Measurements from ENCODE around the gene NEK1. TPM values are rescaled to one million over a fixed set of nuclear protein-coding genes. Genes with fewer than 3 reads are reported as not detected.
A peak's percentile ranks its signal among the peaks of the same experiment; 100 is the strongest.
"Not testable (repeated sequence)": the region's sequence is repeated elsewhere in the genome, so short reads cannot be mapped to it uniquely, and the experiment has no call there.

The NEK1 gene
- total RNA-seq, 1 donor from 2014 or later = 15.9 TPM

- intact Hi-C loops (cut with micrococcal nuclease) = loop anchor here (10.0 kb wide), 1 partner anchor 571 kb away; no protein-coding TSS in a partner anchor
- peak; percentile 37 for ATAC-seq
Observed at GRCh38 chr4:169565606-169566005, 46.8 kb downstream of the NEK1 start.

GRCh38 chr4:169557061-169557636 lies 55.2 kb downstream of the NEK1 start:
- ATAC-seq (no peak), DNase-seq (no peak)
- intact Hi-C loops (cut with micrococcal nuclease) = no loop called here

More at GRCh38 chr4:169565606-169566005, 46.8 kb downstream of the NEK1 start:
- no peak for DNase-seq

GRCh38 chr4:169546548-169546947 lies 65.8 kb downstream of the NEK1 start:
- DNase-seq; ATAC-seq; intact Hi-C loops (cut with micrococcal nuclease): not testable (repeated sequence)

GRCh38 chr4:169540774-169541173 lies 71.6 kb downstream of the NEK1 start:
- intact Hi-C loops (cut with micrococcal nuclease) = no loop called here
- ATAC-seq = no peak
- no peak for DNase-seq

GRCh38 chr4:169530048-169530447 lies 82.3 kb downstream of the NEK1 start:
- ATAC-seq = no peak

GRCh38 chr4:169523796-169524195 lies 88.6 kb downstream of the NEK1 start:
- intact Hi-C loops (cut with micrococcal nuclease) = no loop called here
- DNase-seq (no peak), ATAC-seq (no peak)

More at GRCh38 chr4:169530048-169530447, 82.3 kb downstream of the NEK1 start:
- intact Hi-C loops (cut with micrococcal nuclease) = no loop called here
- DNase-seq = no peak

GRCh38 chr4:169510617-169511016 lies 101.8 kb downstream of the NEK1 start:
- ATAC-seq (no peak), DNase-seq (no peak)
- intact Hi-C loops (cut with micrococcal nuclease) = no loop called here

- intact Hi-C loops (cut with micrococcal nuclease) = no loop called here
- DNase-seq (no peak), ATAC-seq (no peak)
Observed at GRCh38 chr4:169506903-169507302, 105.5 kb downstream of the NEK1 start.

- DNase-seq; ATAC-seq; intact Hi-C loops (cut with micrococcal nuclease): not testable (repeated sequence)
Observed at GRCh38 chr4:169499907-169500306, 112.5 kb downstream of the NEK1 start.

- intact Hi-C loops (cut with micrococcal nuclease); DNase-seq; ATAC-seq: not testable (repeated sequence)
Observed at GRCh38 chr4:169494234-169494633, 118.1 kb downstream of the NEK1 start.

GRCh38 chr4:169493164-169493524 lies 119.2 kb downstream of the NEK1 start:
- DNase-seq = no peak
- intact Hi-C loops (cut with micrococcal nuclease) = no loop called here
- no peak for ATAC-seq

GRCh38 chr4:169492436-169493163 lies 119.8 kb downstream of the NEK1 start:
- peak; percentile 27 for ATAC-seq
- peak; percentile 19 for DNase-seq
- intact Hi-C loops (cut with micrococcal nuclease) = no loop called here

- ATAC-seq = no peak
- intact Hi-C loops (cut with micrococcal nuclease) = no loop called here
Observed at GRCh38 chr4:169491211-169491610, 121.2 kb downstream of the NEK1 start.

GRCh38 chr4:169489306-169489705 lies 123.1 kb downstream of the NEK1 start:
- no peak for DNase-seq
- no peak for ATAC-seq
- intact Hi-C loops (cut with micrococcal nuclease) = loop anchor here (10.0 kb wide), 2 partner anchors 465 to 495 kb away; no protein-coding TSS in a partner anchor

More at GRCh38 chr4:169491211-169491610, 121.2 kb downstream of the NEK1 start:
- no peak for DNase-seq

- peak; percentile 47 for ATAC-seq
- intact Hi-C loops (cut with micrococcal nuclease) = loop anchor here (10.0 kb wide), 2 partner anchors 461 to 491 kb away; no protein-coding TSS in a partner anchor
- no peak for DNase-seq
Observed at GRCh38 chr4:169485791-169486742, 126.3 kb downstream of the NEK1 start.

GRCh38 chr4:169485086-169485485 lies 127.3 kb downstream of the NEK1 start:
- ATAC-seq = no peak
- no peak for DNase-seq
- intact Hi-C loops (cut with micrococcal nuclease) = loop anchor here (10.0 kb wide), 2 partner anchors 460 to 490 kb away; no protein-coding TSS in a partner anchor

GRCh38 chr4:169484485-169484884 lies 127.9 kb downstream of the NEK1 start:
- DNase-seq (no peak), ATAC-seq (no peak)
- intact Hi-C loops (cut with micrococcal nuclease) = loop anchor here (10.0 kb wide), 2 partner anchors 460 to 490 kb away; no protein-coding TSS in a partner anchor

- no peak for DNase-seq
- ATAC-seq = no peak
- intact Hi-C loops (cut with micrococcal nuclease) = no loop called here
Observed at GRCh38 chr4:169464080-169464479, 148.3 kb downstream of the NEK1 start.

GRCh38 chr4:169460081-169460480 lies 152.3 kb downstream of the NEK1 start:
- intact Hi-C loops (cut with micrococcal nuclease) = no loop called here
- DNase-seq (no peak), ATAC-seq (no peak)
